Prostate gland (tissue), 2 donors: Measurements from ENCODE around the gene MAMSTR.

Source experiments
- POLR2AphosphoS5 ChIP-seq: sonication (generic); formaldehyde crosslinking; IDR thresholded peaks from one replicate; pipeline ENCODE4 v1.6.1; 2017; ENCODE audit warnings: antibody characterized with exemption
- TF ChIP-seq, protein P1 (sequence below), 4 experiments: fragments of 200-600 bp in 2 of 4; fragments of 450-650 bp in 2 of 4; sonication (generic) in 2 of 4; IDR thresholded peaks; 1 replicate in 3 of 4; 2 replicates in 1 of 4; pipeline ENCODE4 v1.5.1; 2016 to 2019; ENCODE audit warnings: antibody characterized with exemption in 4 of 4, mild to moderate bottlenecking in 2 of 4, moderate library complexity in 2 of 4

DNA sequence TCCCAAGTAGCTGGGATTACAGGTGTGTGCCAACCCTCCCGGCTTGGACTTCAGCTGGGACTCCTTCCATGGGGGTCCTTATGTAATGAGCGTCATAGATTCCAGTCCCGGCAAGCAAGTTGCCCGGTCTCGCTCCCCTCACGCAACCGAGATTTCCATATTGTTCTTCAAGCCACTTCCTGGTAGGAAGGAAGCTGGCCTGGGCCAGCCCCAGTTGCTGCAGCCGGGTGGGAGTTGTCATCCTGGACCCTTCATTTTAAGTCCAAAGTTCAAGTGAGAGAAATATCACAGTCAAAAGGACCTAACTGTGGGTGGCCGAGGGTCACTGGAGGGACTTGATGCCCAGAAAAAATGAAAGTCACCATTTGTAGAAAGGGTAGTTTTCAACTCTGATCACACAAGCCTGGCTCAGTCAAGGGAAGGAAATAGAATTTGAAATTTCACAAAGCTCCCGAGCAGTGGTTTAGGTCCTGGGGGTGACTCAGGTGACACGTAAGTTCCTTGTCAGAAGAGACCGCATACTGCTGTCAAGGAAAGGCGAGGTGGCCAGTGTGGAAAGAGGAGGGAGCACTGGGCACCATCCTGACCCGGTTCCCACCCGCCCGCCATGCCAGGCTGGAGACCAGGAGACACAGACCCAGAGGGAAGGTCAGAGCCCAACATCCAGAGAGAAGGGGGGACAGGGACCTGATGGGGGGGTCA lies 41.1 kb upstream of the MAMSTR start:
- TF ChIP-seq, protein P1, sequence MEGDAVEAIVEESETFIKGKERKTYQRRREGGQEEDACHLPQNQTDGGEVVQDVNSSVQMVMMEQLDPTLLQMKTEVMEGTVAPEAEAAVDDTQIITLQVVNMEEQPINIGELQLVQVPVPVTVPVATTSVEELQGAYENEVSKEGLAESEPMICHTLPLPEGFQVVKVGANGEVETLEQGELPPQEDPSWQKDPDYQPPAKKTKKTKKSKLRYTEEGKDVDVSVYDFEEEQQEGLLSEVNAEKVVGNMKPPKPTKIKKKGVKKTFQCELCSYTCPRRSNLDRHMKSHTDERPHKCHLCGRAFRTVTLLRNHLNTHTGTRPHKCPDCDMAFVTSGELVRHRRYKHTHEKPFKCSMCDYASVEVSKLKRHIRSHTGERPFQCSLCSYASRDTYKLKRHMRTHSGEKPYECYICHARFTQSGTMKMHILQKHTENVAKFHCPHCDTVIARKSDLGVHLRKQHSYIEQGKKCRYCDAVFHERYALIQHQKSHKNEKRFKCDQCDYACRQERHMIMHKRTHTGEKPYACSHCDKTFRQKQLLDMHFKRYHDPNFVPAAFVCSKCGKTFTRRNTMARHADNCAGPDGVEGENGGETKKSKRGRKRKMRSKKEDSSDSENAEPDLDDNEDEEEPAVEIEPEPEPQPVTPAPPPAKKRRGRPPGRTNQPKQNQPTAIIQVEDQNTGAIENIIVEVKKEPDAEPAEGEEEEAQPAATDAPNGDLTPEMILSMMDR (IDR thresholded peaks at IDR 0.05) = no peak
- TF ChIP-seq POLR2AphosphoS5 = no peak
